Measurements from ENCODE around the gene TVP23A.
A peak's percentile ranks its signal among the peaks of the same experiment; 100 is the strongest.

Gene TVP23A

GRCh38 chr16:10813099-10813455 is 5.5 kb downstream of the TVP23A start:
- H3K9me3 ChIP-seq (replicated peaks; ENCODE audit: insufficient read depth, low read length) = no peaks in the 10 kb centered on the region; the same call in 1 of the 2 replicates
- H3K4me2 ChIP-seq (ENCODE audit: low read depth, low read length) = peak overlapping the region; percentile 42; the same call in 1 of the 2 replicates
- no peak for DNase-seq
- H3K27ac ChIP-seq (ENCODE audit: low read length) = peak overlapping the region; percentile 49; the same call in 1 of the 2 replicates
- no peaks in the 10 kb centered on the region for H4K20me1 ChIP-seq (ENCODE audit: insufficient read depth, low read length)
- peak overlapping the region; percentile 59 for H2AFZ ChIP-seq (ENCODE audit: low read length)
- peaks cover 17% of the 10 kb centered on the region for H3K4me1 ChIP-seq (ENCODE audit: low read length)
- H3K27me3 ChIP-seq (replicated peaks; ENCODE audit: insufficient read depth, low read length) = no peaks in the 10 kb centered on the region
- H3F3A ChIP-seq (ENCODE audit: insufficient read depth, low read length) = peaks cover 12% of the 10 kb centered on the region
- no peaks in the 10 kb centered on the region for H3K79me2 ChIP-seq (ENCODE audit: low read length)
- H3K9ac ChIP-seq (ENCODE audit: low read length) = no peak overlapping the region
- no peak for TF ChIP-seq CTCF (IDR thresholded peaks at IDR 0.05; ENCODE audit: low read length)
- no peak for TF ChIP-seq EZH2 (optimal IDR thresholded peaks at IDR 0.05; ENCODE audit: low read depth, low read length)
- no peak for TF ChIP-seq EZH2phosphoT487 (IDR thresholded peaks at IDR 0.05; ENCODE audit: low read length)
- H3K9me2 ChIP-seq (replicated peaks; ENCODE audit: insufficient read depth, low read length) = no peaks in the 10 kb centered on the region
- no peaks in the 10 kb centered on the region for H3K36me3 ChIP-seq (replicated peaks; ENCODE audit: insufficient read depth, low read length)
- no peak overlapping the region for H3K4me3 ChIP-seq (ENCODE audit: low read length)

DNA sequence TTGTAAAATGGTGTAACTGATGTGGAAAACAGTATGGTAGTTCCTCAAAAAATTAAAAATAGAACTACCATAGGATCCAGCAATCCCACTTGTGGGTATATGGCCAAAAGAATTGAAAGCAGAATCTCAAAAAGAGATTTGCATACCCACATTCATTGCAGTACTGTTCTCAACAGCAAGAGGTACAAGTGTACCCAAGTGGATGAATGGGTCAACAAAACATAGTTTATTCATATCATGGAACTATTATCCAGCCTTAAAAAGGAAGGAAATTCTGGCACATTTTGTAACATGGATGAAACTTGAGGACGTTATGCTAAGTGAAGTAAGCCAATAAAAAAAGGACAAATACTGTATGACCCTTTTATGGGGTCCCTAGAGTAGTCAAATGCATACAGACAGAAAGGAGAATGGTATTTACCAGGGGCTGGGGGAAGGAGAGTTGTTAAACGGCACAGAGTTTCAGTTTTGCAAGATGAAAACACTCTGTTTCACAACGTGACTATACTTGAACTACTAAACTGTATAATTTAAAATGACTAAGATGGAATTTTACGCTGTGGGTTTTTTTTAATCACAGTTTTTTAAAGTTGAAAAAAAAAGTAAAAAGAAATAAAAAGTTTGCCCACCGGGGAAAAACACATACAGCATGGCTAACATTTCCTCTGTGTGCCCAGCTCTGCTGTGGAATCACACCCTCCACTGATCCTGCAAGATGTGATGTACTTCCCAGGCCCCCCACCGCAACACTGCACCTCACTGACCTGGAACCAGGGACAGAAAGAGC is 6.1 kb downstream of the TVP23A start:
- Histone ChIP-seq H2AFZ (ENCODE audit: low read length) (peak overlapping the region; percentile 59), H3K27ac (ENCODE audit: low read length) (peak overlapping the region; percentile 49; the same call in 1 of the 2 replicates), H3K9me3 (replicated peaks; ENCODE audit: insufficient read depth, low read length) (no peaks in the 10 kb centered on the region; the same call in 1 of the 2 replicates), H3K4me3 (ENCODE audit: low read length) (peak overlapping the region; percentile 15; the same call in 1 of the 2 replicates), H3F3A (ENCODE audit: insufficient read depth, low read length) (peaks cover 12% of the 10 kb centered on the region), H3K27me3 (replicated peaks; ENCODE audit: insufficient read depth, low read length) (no peaks in the 10 kb centered on the region), H3K4me2 (ENCODE audit: low read depth, low read length) (peak overlapping the region; percentile 42), H4K20me1 (ENCODE audit: insufficient read depth, low read length) (no peaks in the 10 kb centered on the region), H3K36me3 (replicated peaks; ENCODE audit: insufficient read depth, low read length) (no peaks in the 10 kb centered on the region), H3K9me2 (replicated peaks; ENCODE audit: insufficient read depth, low read length) (no peaks in the 10 kb centered on the region), H3K4me1 (ENCODE audit: low read length) (peaks cover 17% of the 10 kb centered on the region), H3K79me2 (ENCODE audit: low read length) (no peaks in the 10 kb centered on the region), H3K9ac (ENCODE audit: low read length) (no peak overlapping the region)
- peak; percentile 50 for DNase-seq
- no peak for TF ChIP-seq EZH2phosphoT487 (IDR thresholded peaks at IDR 0.05; ENCODE audit: low read length)
- TF ChIP-seq CTCF (IDR thresholded peaks at IDR 0.05; ENCODE audit: low read length) = peak; percentile 25
- TF ChIP-seq EZH2 (optimal IDR thresholded peaks at IDR 0.05; ENCODE audit: low read depth, low read length) = no peak

DNA sequence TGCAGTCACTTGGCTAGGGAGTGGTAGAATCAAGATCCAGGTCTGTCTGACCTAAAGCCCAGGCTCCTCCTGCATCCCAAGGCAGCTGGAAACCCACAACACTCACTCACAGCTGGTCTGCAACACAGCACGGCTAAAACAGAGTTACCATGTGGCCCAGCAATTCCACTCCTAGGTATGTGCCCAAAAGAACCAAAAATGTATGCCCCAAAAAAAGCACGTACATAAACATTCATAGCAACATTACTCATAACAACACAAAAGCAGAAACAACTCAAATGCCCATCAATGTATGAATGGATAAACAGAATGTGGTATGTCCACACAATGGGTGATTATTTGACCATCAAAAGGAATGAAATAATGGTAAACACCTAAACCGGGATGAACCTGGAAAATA is 8.9 kb downstream of the TVP23A start:
- TF ChIP-seq CTCF (IDR thresholded peaks at IDR 0.05; ENCODE audit: low read length) (no peak), EZH2phosphoT487 (IDR thresholded peaks at IDR 0.05; ENCODE audit: low read length) (no peak), EZH2 (optimal IDR thresholded peaks at IDR 0.05; ENCODE audit: low read depth, low read length) (no peak)

More for the DNA sequence above, 8.9 kb downstream of the TVP23A start:
- Histone ChIP-seq H3K4me1 (ENCODE audit: low read length) (peaks cover 17% of the 10 kb centered on the region), H3K79me2 (ENCODE audit: low read length) (no peaks in the 10 kb centered on the region), H4K20me1 (ENCODE audit: insufficient read depth, low read length) (no peaks in the 10 kb centered on the region), H3K9me2 (replicated peaks; ENCODE audit: insufficient read depth, low read length) (no peaks in the 10 kb centered on the region), H3K4me2 (ENCODE audit: low read depth, low read length) (no peak overlapping the region), H3K9me3 (replicated peaks; ENCODE audit: insufficient read depth, low read length) (no peaks in the 10 kb centered on the region; the same call in 1 of the 2 replicates), H3K4me3 (ENCODE audit: low read length) (no peak overlapping the region), H3K27me3 (replicated peaks; ENCODE audit: insufficient read depth, low read length) (no peaks in the 10 kb centered on the region), H2AFZ (ENCODE audit: low read length) (no peak overlapping the region), H3K27ac (ENCODE audit: low read length) (no peak overlapping the region), H3K9ac (ENCODE audit: low read length) (no peak overlapping the region), H3K36me3 (replicated peaks; ENCODE audit: insufficient read depth, low read length) (no peaks in the 10 kb centered on the region), H3F3A (ENCODE audit: insufficient read depth, low read length) (peaks cover 12% of the 10 kb centered on the region)
- no peak for DNase-seq
